ENCODE data around the gene CXCL6.

Gene CXCL6

DNA sequence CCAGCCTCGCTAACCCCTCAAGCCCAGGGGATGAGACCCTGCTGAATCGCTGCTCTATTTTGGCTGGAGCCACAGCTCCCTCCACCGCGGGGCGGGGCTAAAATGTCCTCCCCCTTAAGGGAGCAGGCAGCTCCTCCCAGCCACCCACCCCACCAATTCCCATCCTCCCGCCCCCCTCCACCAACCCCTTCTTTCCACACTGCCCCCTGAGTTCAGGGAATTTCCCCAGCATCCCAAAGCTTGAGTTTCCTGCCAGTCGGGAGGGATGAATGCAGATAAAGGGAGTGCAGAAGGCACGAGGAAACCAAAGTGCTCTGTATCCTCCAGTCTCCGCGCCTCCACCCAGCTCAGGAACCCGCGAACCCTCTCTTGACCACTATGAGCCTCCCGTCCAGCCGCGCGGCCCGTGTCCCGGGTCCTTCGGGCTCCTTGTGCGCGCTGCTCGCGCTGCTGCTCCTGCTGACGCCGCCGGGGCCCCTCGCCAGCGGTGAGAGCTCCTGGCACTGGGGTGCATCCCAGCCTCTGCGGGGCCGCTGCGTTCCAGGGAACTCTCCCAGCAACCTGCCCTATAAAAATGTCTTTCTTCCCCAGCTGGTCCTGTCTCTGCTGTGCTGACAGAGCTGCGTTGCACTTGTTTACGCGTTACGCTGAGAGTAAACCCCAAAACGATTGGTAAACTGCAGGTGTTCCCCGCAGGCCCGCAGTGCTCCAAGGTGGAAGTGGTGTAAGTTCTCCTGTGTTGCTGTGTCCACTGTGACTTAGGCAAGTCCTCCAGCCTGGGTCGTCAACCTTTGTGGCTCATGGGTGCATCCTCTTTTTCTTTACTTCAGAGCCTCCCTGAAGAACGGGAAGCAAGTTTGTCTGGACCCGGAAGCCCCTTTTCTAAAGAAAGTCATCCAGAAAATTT is at the start of gene CXCL6:
Gene CXCL6, plus strand, starts transcription at position 306 of the 907 bp plus-strand sequence. Its CDS starts 73 bp downstream, at position 379.
- DNase-seq (ENCODE audit: low read depth) = no peak

DNA sequence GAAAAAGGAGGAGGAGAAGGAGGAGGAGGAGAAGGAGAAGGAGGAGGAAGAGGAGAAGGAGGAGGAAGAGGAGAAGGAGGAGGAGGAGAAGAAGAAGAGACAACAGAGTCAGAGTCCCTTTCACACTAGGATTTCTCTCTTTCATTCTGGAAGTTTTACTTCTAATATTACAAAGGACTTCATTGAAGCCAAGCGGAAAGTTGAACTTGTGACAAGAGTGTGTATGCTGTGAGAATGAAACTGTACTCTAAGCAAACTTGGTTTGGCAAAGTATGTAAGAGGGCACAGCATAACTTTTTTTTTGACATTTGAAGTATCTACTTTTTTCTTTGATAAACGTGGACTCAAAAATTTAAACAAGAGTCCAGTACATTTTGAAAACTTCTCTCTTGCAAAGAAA is 48.1 kb upstream of the CXCL6 start:
- no peak for DNase-seq (ENCODE audit: low read depth)

- no peak for DNase-seq (ENCODE audit: low read depth)
These were observed 37.6 kb upstream of the CXCL6 start for GRCh38 chr4:73798842-73799241.

- DNase-seq (ENCODE audit: low read depth) = no peak
These were observed 36.3 kb upstream of the CXCL6 start for GRCh38 chr4:73800206-73800605.

- DNase-seq (ENCODE audit: low read depth) = no peak
These were observed 34.8 kb upstream of the CXCL6 start for GRCh38 chr4:73801692-73802091.

- DNase-seq (ENCODE audit: low read depth) = no peak
These were observed 33.3 kb upstream of the CXCL6 start for GRCh38 chr4:73803213-73803612.

DNA sequence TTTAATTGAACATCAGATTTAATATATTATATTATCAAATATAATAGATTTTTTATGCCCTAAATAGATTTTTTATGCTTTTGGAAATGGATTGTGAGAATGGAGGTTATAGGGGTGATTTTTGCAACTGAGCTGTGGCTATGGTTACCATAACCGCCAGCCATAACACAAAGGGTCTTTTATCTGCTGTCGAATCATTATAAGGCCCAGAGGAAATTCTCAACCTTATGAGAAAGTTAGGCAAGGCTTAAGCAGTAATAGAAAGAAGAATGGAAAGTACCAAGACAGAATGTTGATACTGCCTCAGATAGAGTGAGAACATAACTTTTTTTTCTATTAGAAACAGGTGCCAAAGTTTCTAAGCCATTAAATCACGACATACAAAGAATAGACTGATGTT is 26.3 kb upstream of the CXCL6 start:
- no peak for DNase-seq (ENCODE audit: low read depth)

GRCh38 chr4:73811841-73812240 is 24.6 kb upstream of the CXCL6 start:
- DNase-seq (ENCODE audit: low read depth) = no peak

- no peak for DNase-seq (ENCODE audit: low read depth)
These were observed 21.8 kb upstream of the CXCL6 start for GRCh38 chr4:73814679-73815078.

DNA sequence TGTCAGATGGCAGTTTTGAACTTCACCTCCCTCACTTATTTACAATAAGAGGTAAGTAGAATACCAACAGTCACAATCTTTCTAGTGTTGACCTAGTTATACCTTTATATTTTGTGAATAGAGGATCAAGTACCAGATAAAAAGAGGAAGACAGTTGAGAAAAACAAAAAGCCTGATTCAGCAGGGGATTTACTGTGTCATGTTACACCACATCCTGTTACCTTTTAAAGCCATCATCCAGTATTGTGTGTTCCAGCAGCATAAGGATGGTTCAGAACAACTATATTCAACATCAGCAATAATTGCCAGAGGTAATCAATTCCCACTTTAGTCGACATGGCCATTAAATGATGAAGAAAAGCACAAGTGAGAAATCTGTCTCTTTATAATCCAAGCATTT is 21.3 kb upstream of the CXCL6 start:
- DNase-seq (ENCODE audit: low read depth) = no peak

DNA sequence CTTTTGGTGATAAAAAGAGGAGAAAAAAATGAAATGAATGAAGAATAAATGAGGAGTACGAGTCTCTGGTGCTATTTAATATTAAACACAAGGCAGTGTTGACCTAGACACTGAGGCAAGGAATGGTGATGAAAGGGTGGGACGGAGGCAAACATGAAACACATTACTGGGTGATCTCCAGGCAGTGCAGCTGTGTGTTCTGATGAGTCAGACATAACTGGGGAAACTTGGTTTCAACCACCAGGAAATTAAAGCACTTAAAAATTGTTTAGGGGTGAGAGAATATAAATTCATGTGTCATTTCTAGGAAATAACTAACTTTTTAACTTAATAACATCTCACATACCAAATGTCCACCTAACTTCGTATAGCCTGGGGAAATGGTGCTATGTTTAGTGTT is 19.7 kb upstream of the CXCL6 start:
- DNase-seq (ENCODE audit: low read depth) = no peak

DNA sequence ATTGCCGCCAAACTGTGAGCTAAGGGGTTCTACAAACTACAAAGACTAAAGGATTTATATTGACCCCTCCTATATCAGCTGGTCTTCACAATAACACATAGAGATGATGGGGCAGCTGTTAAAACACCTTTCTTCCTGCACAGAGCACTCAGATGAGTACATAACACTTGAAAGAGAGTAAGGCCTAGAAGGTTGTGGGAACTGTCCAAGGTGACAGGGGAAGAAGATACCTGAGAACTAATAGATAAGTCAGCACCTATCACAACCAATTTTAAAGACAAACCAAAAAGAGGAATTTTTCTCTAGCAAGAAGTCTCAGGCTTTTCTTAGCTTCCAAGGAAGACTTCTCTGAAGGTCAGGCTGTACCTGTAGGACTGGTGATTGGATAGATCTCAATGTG is 19.1 kb upstream of the CXCL6 start:
- no peak for DNase-seq (ENCODE audit: low read depth)

DNA sequence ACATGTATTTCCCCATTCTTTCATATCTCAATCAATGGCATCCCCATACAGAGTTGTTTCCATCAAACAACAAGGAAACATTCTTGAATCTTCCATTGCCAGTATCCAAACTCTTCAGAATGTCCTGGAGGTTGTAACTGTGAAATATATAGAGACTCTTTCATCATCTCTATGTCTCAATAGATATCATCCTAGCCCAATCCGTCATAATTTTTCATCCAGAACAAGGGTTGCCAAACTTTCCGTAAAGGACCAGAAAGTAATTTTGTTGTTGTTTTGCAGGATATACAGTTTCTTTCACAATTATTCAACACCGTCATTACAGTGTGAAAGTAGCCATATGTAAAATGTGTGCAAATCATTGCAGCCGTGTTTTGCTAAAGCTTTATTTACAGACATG is 15.2 kb upstream of the CXCL6 start:
- DNase-seq (ENCODE audit: low read depth) = no peak

GRCh38 chr4:73822389-73822788 is 14.1 kb upstream of the CXCL6 start:
- DNase-seq (ENCODE audit: low read depth) = no peak

DNA sequence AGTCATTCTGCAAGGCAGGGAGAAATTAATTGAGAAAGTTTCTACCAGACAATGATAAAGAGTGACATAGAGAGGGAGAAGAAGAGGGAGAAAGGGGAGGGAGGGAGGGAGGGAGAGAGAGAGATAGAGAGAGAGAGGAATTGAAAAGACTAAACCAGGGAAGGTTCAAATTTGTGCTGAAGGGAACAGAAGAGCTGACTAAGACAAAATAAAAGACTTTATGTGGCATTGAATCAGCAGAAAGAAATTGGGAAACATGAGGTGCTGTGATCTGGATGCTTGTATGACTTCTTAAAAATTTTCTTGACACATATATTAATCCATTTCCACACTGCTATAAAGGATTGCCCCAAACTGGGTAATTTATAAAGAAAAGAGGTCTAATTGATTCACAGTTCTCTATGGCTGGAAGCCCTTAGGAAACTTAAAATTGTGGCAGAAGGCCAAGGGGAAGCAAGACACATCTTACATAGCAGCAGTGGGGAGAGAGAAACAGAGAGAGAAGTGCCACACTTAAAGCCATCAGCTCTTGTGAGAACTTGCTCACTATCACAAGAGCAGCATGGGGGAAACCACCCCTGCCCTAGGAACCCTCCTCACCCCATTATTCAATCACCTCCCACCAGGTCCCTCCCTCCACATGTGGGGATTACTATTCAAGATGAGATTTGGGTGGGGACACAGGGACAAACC is 13.5 kb upstream of the CXCL6 start:
- DNase-seq (ENCODE audit: low read depth) = no peak

DNA sequence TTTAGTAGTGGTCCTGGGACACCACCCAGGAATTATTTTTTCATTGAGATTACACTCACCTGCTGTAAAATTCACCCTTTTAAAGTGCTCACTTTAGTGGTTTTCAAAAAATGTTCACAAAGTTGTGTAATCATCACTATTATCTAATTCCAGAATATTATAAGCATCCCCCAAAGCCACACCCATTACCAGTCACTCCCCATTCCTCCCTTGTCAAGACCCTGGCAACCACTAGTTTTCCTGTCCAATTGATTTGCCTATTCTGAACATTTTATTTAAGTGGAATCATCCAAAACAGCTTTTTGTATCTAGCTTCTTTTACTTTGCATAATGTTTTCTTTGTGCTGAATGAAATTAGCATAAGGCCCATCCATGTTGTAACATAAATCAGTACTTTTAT is 12.7 kb upstream of the CXCL6 start:
- DNase-seq (ENCODE audit: low read depth) = no peak

- DNase-seq (ENCODE audit: low read depth) = no peak
These were observed 7.5 kb upstream of the CXCL6 start for GRCh38 chr4:73828956-73829355.

DNA sequence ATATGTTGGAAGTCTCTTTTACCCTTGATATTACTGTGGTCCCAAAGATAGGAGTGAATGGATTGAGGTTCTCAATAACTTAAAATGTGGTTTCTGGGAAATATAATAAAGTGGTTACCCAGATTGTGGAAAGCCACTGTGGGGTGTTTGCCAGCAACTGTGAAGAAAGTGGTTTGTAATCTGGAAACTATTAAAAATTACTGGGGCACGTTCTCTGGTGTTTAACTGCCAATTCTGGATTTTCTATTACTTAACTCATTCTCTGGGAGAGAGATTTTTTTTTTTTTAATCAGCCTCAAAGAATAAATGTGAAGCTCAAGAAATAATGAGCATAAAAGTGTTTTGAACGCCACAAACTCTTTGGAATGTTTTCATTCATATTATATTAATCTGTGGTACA is 4.9 kb upstream of the CXCL6 start:
- DNase-seq (ENCODE audit: low read depth) = no peak

GRCh38 chr4:73832651-73833237 is 3.7 kb upstream of the CXCL6 start:
- DNase-seq (ENCODE audit: low read depth) = no peak

- no peak for DNase-seq (ENCODE audit: low read depth)
These were observed 2.6 kb downstream of the CXCL6 start for GRCh38 chr4:73839071-73839470.

GRCh38 chr4:73839715-73840114 is 3.2 kb downstream of the CXCL6 start:
- no peak for DNase-seq (ENCODE audit: low read depth)

DNA sequence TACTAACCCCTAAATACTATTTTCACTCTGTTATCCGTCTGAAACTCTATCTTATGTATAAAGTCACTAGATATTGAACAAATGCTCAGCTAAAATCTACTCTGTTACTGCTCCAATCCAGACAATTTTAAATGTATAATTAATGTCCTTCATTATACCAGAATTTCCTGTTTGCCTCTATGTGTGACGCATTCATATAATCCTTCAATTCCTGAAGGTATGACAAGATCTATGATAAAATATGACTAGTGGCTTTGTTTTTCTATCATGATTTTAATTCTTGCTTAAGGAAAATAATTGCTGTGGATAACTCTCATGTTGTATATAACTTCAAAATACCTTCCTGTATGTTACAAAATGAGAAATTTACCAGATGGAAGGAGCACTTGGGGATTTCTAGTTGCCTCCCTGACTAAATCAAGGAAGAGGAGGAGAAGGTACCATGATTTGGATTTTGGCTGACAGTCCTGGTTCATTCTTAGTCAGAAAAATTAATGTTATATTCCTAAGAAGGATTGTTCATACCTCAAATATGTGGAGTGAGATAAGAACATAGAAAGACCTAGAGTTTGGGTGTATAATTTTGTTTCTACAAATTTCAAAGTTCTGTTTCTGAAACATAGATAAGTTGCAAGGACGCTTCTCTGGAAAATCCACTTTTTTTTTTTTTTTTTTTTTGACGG is 4.9 kb downstream of the CXCL6 start:
- no peak for DNase-seq (ENCODE audit: low read depth)

- no peak for DNase-seq (ENCODE audit: low read depth)
These were observed 6.2 kb downstream of the CXCL6 start for GRCh38 chr4:73842696-73843095.
